HCT116 (cell line): Measurements from ENCODE around the gene TMEM86A. TPM values are rescaled to one million over a fixed set of nuclear protein-coding genes. Genes with fewer than 3 reads are reported as not detected.

Experiments
- total RNA-seq: library from RNA; stranded (reverse); gene quantifications from one replicate; pipeline ENCODE4 v1.2.1, GENCODE V29; 2021; ENCODE audit not compliant: unreplicated experiment

TMEM86A gene
- total RNA-seq, 1 experiment from 2014 or later: 2.0 TPM

Other genes with a start within 250 kb of the TMEM86A start
- gene LDHAL6A, start 242.9 kb upstream of the TMEM86A start, total RNA-seq: not detected
- gene TSG101, start 171.8 kb upstream of the TMEM86A start, total RNA-seq: 61.9 TPM
- 13.7 TPM for gene UEVLD, start 110.0 kb upstream of the TMEM86A start, total RNA-seq
- 3.2 TPM for gene MISFA, start 99.0 kb upstream of the TMEM86A start, total RNA-seq
- 19.7 TPM for gene SPTY2D1, start 64.4 kb upstream of the TMEM86A start, total RNA-seq
- gene IGSF22, start 27.4 kb downstream of the TMEM86A start, total RNA-seq: not detected
- gene PTPN5, start 93.0 kb downstream of the TMEM86A start, total RNA-seq: not detected
- gene MRGPRX1, start 240.6 kb downstream of the TMEM86A start, total RNA-seq: not detected